GM18868 (cell line): Measurements from ENCODE around the gene SUN2.

Source experiments
- ATAC-seq: cut with Tn5 transposase; IDR thresholded peaks from one replicate; pipeline ENCODE4 v1.9.1; 2021; ENCODE audit warnings: mild to moderate bottlenecking, moderate library complexity; ENCODE audit not compliant: unreplicated experiment

SUN2 gene

GRCh38 chr22:38754751-38755154 lies 1.0 kb downstream of the SUN2 start:
- ATAC-seq, result no peak

- no peak for ATAC-seq
These were observed 1.6 kb downstream of the SUN2 start for GRCh38 chr22:38753948-38754750.

GRCh38 chr22:38751422-38752346 lies 4.1 kb downstream of the SUN2 start:
- ATAC-seq, result no peak

GRCh38 chr22:38751066-38751421 lies 4.8 kb downstream of the SUN2 start:
- ATAC-seq, result no peak

GRCh38 chr22:38750638-38751037 lies 5.2 kb downstream of the SUN2 start:
- no peak for ATAC-seq

GRCh38 chr22:38750104-38750503 lies 5.7 kb downstream of the SUN2 start:
- no peak for ATAC-seq

- no peak for ATAC-seq
These were observed 7.2 kb downstream of the SUN2 start for GRCh38 chr22:38748487-38749136.

- no peak for ATAC-seq
These were observed 9.9 kb downstream of the SUN2 start for GRCh38 chr22:38745676-38746460.

- ATAC-seq, result no peak
These were observed 10.8 kb downstream of the SUN2 start for GRCh38 chr22:38744981-38745380.

- no peak for ATAC-seq
These were observed 13.4 kb downstream of the SUN2 start for GRCh38 chr22:38742176-38742942.

- no peak for ATAC-seq
These were observed 14.2 kb downstream of the SUN2 start for GRCh38 chr22:38741576-38741975.

GRCh38 chr22:38741166-38741565 lies 14.6 kb downstream of the SUN2 start:
- ATAC-seq, result no peak

GRCh38 chr22:38740754-38741153 lies 15.0 kb downstream of the SUN2 start:
- ATAC-seq, result no peak

GRCh38 chr22:38740116-38740723 lies 15.6 kb downstream of the SUN2 start:
- ATAC-seq, result no peak

- ATAC-seq, result no peak
These were observed 16.3 kb downstream of the SUN2 start for GRCh38 chr22:38739300-38740055.

GRCh38 chr22:38738475-38739070 lies 17.2 kb downstream of the SUN2 start:
- ATAC-seq, result no peak

- no peak for ATAC-seq
These were observed 18.3 kb downstream of the SUN2 start for GRCh38 chr22:38737302-38738060.

GRCh38 chr22:38736257-38736570 lies 19.6 kb downstream of the SUN2 start:
- ATAC-seq, result no peak
